Fibroblast of the conjunctiva (primary cell): Measurements from ENCODE around the gene SLC22A3.
"Not testable (repeated sequence)": the region's sequence is repeated elsewhere in the genome, so short reads cannot be mapped to it uniquely, and the experiment has no call there.

ENCODE experiments used
- DNase-seq: peaks from one replicate; pipeline ENCODE4 v3.0.0-alpha.2; 2010; ENCODE audit warnings: low read depth

SLC22A3 gene

GRCh38 chr6:160374836-160375560 is 26.8 kb downstream of the SLC22A3 start:
- no peak for DNase-seq

- no peak for DNase-seq
Observed at GRCh38 chr6:160375561-160375949, 27.4 kb downstream of the SLC22A3 start.

GRCh38 chr6:160376445-160376844 is 28.3 kb downstream of the SLC22A3 start:
- no peak for DNase-seq

- DNase-seq: no peak
Observed at GRCh38 chr6:160378218-160378617, 30.0 kb downstream of the SLC22A3 start.

- no peak for DNase-seq
Observed at GRCh38 chr6:160378882-160379281, 30.7 kb downstream of the SLC22A3 start.

GRCh38 chr6:160379466-160379865 is 31.3 kb downstream of the SLC22A3 start:
- no peak for DNase-seq

GRCh38 chr6:160382946-160383345 is 34.8 kb downstream of the SLC22A3 start:
- no peak for DNase-seq

- no peak for DNase-seq
Observed at GRCh38 chr6:160386869-160387530, 38.8 kb downstream of the SLC22A3 start.

- no peak for DNase-seq
Observed at GRCh38 chr6:160387916-160388643, 39.9 kb downstream of the SLC22A3 start.

- no peak for DNase-seq
Observed at GRCh38 chr6:160388922-160389321, 40.7 kb downstream of the SLC22A3 start.

GRCh38 chr6:160391419-160392116 is 43.4 kb downstream of the SLC22A3 start:
- DNase-seq: peak; percentile 64

- not testable (repeated sequence) for DNase-seq
Observed at GRCh38 chr6:160393442-160393841, 45.3 kb downstream of the SLC22A3 start.

- no peak for DNase-seq
Observed at GRCh38 chr6:160393891-160394653, 45.9 kb downstream of the SLC22A3 start.

GRCh38 chr6:160394654-160395035 is 46.5 kb downstream of the SLC22A3 start:
- no peak for DNase-seq

GRCh38 chr6:160395187-160395586 is 47.0 kb downstream of the SLC22A3 start:
- no peak for DNase-seq

GRCh38 chr6:160396292-160396691 is 48.1 kb downstream of the SLC22A3 start:
- no peak for DNase-seq

GRCh38 chr6:160398674-160399271 is 50.6 kb downstream of the SLC22A3 start:
- no peak for DNase-seq

- no peak for DNase-seq
Observed at GRCh38 chr6:160400446-160400845, 52.3 kb downstream of the SLC22A3 start.

- DNase-seq: no peak
Observed at GRCh38 chr6:160408528-160408927, 60.4 kb downstream of the SLC22A3 start.

- no peak for DNase-seq
Observed at GRCh38 chr6:160412993-160413392, 64.8 kb downstream of the SLC22A3 start.

GRCh38 chr6:160417146-160417545 is 69.0 kb downstream of the SLC22A3 start:
- no peak for DNase-seq
